DOHH2 (cell line): ENCODE data around the gene COG3.

Experiments used
- CTCF ChIP-seq: fragments of 200-600 bp; sonication (generic); IDR thresholded peaks from one replicate; pipeline ENCODE4 v1.5.1; 2014; ENCODE audit warnings: antibody characterized with exemption, mild to moderate bottlenecking, low read depth, low read length; ENCODE audit not compliant: poor library complexity, severe bottlenecking
- EZH2phosphoT487 ChIP-seq: fragments of 200-600 bp; sonication (generic); IDR thresholded peaks from 2 replicates; pipeline ENCODE4 v1.6.1; 2017; ENCODE audit warnings: borderline replicate concordance, mild to moderate bottlenecking, antibody characterized with exemption, low read length, moderate library complexity, mixed read lengths

- no peak for TF ChIP-seq EZH2phosphoT487
- no peak for TF ChIP-seq CTCF
These were observed 78.1 kb downstream of the COG3 start for GRCh38 chr13:45542878-45543277.
